MM.1S (cell line): ENCODE results near the gene WASHC2C.
A peak's percentile ranks its signal among the peaks of the same experiment; 100 is the strongest.
"Not testable (repeated sequence)": the region's sequence is repeated elsewhere in the genome, so short reads cannot be mapped to it uniquely, and the experiment has no call there.

Source experiments
- DNase-seq: peaks from one replicate; pipeline ENCODE4 v3.0.0-alpha.2; 2015
- H2AFZ ChIP-seq: fragments of 300-600 bp; sonication (generic); 2 replicates; pipeline ENCODE4 v1.6.0; 2016; ENCODE audit warnings: antibody characterized with exemption, low read length
- H3F3A ChIP-seq: fragments of 300-600 bp; sonication (generic); 2 replicates; pipeline ENCODE4 v1.6.1; 2016; ENCODE audit warnings: mild to moderate bottlenecking, antibody characterized with exemption, low read length, moderate library complexity, mixed read lengths; ENCODE audit not compliant: insufficient read depth
- H3K27ac ChIP-seq: fragments of 300-600 bp; sonication (generic); 2 replicates; pipeline ENCODE4 v1.5.1; 2016; ENCODE audit warnings: mild to moderate bottlenecking, low read length
- H3K27me3 ChIP-seq: fragments of 300-600 bp; sonication (generic); replicated peaks from 2 replicates; pipeline ENCODE4 v1.6.0; 2016; ENCODE audit warnings: low read length; ENCODE audit not compliant: insufficient read depth
- H3K36me3 ChIP-seq: fragments of 300-600 bp; sonication (generic); replicated peaks from 2 replicates; pipeline ENCODE4 v1.6.1; 2016; ENCODE audit warnings: mild to moderate bottlenecking, low read length, mixed read lengths; ENCODE audit not compliant: insufficient read depth
- H3K4me1 ChIP-seq: fragments of 300-600 bp; sonication (generic); 2 replicates; pipeline ENCODE4 v1.6.1; 2016; ENCODE audit warnings: low read length, mixed read lengths
- H3K4me2 ChIP-seq: fragments of 300-600 bp; sonication (generic); 2 replicates; pipeline ENCODE4 v1.6.0; 2016; ENCODE audit warnings: low read depth, low read length
- H3K4me3 ChIP-seq: fragments of 300-600 bp; sonication (generic); 2 replicates; pipeline ENCODE4 v1.5.1; 2016; ENCODE audit warnings: low read length, mixed read lengths
- H3K79me2 ChIP-seq: fragments of 300-600 bp; sonication (generic); 2 replicates; pipeline ENCODE4 v1.6.1; 2016; ENCODE audit warnings: mixed run types, low read length, mixed read lengths
- H3K9ac ChIP-seq: fragments of 300-600 bp; sonication (generic); 2 replicates; pipeline ENCODE4 v1.6.1; 2016; ENCODE audit warnings: low read length, mixed read lengths
- H3K9me2 ChIP-seq: fragments of 300-600 bp; sonication (generic); replicated peaks from 2 replicates; pipeline ENCODE4 v1.6.1; 2016; ENCODE audit warnings: mild to moderate bottlenecking, low read length, mixed read lengths; ENCODE audit not compliant: insufficient read depth
- H3K9me3 ChIP-seq: fragments of 300-600 bp; sonication (generic); replicated peaks from 2 replicates; pipeline ENCODE4 v1.6.1; 2016; ENCODE audit warnings: mild to moderate bottlenecking, low read length, mixed read lengths; ENCODE audit not compliant: insufficient read depth
- H4K20me1 ChIP-seq: fragments of 300-600 bp; sonication (generic); 2 replicates; pipeline ENCODE4 v1.6.1; 2016; ENCODE audit warnings: mild to moderate bottlenecking, low read length, moderate library complexity, mixed read lengths; ENCODE audit not compliant: insufficient read depth

The WASHC2C gene

GRCh38 chr10:45727421-45727965 lies 427 bp downstream of the WASHC2C start:
- not testable (repeated sequence) for H3K9me3 ChIP-seq

GRCh38 chr10:45734449-45734848 lies 7.4 kb downstream of the WASHC2C start:
- not testable (repeated sequence) for H3K4me1 ChIP-seq, H3K4me2 ChIP-seq, H3K9me3 ChIP-seq, H3K27me3 ChIP-seq, H3K79me2 ChIP-seq, H3K9ac ChIP-seq, DNase-seq, H3K36me3 ChIP-seq, H3K27ac ChIP-seq, H2AFZ ChIP-seq, H3F3A ChIP-seq, H3K9me2 ChIP-seq, H3K4me3 ChIP-seq, H4K20me1 ChIP-seq

More at GRCh38 chr10:45727421-45727965, 427 bp downstream of the WASHC2C start:
- H3K9me2 ChIP-seq, H3K36me3 ChIP-seq, H3K27me3 ChIP-seq, H3K79me2 ChIP-seq, H3F3A ChIP-seq, DNase-seq, H3K4me1 ChIP-seq, H3K27ac ChIP-seq, H4K20me1 ChIP-seq: not testable (repeated sequence)
- Histone ChIP-seq H3K4me3 (peak overlapping the region; percentile 77), H2AFZ (peak overlapping the region; percentile 88), H3K4me2 (peak overlapping the region; percentile 43; the same call in 1 of the 2 replicates), H3K9ac (peak overlapping the region; percentile 72)

GRCh38 chr10:45734867-45735266 lies 7.8 kb downstream of the WASHC2C start:
- not testable (repeated sequence) for H4K20me1 ChIP-seq, H3F3A ChIP-seq, H3K36me3 ChIP-seq, H3K4me2 ChIP-seq, H3K27me3 ChIP-seq, H3K9me2 ChIP-seq, H3K4me1 ChIP-seq, H3K27ac ChIP-seq, H3K4me3 ChIP-seq, DNase-seq, H3K9me3 ChIP-seq, H3K9ac ChIP-seq, H3K79me2 ChIP-seq, H2AFZ ChIP-seq

GRCh38 chr10:45741559-45741958 lies 14.5 kb downstream of the WASHC2C start:
- H3K9me3 ChIP-seq, H3K79me2 ChIP-seq, H3K36me3 ChIP-seq, H2AFZ ChIP-seq, H3K27ac ChIP-seq, H4K20me1 ChIP-seq, H3K27me3 ChIP-seq, DNase-seq, H3K4me1 ChIP-seq, H3K9ac ChIP-seq, H3F3A ChIP-seq, H3K4me2 ChIP-seq, H3K9me2 ChIP-seq, H3K4me3 ChIP-seq: not testable (repeated sequence)

GRCh38 chr10:45742014-45742413 lies 14.9 kb downstream of the WASHC2C start:
- H3K36me3 ChIP-seq, H3K4me2 ChIP-seq, H4K20me1 ChIP-seq, H3K9me2 ChIP-seq, H3K27ac ChIP-seq, H3K4me1 ChIP-seq, H2AFZ ChIP-seq, H3K9me3 ChIP-seq, H3F3A ChIP-seq, H3K79me2 ChIP-seq, DNase-seq, H3K27me3 ChIP-seq, H3K9ac ChIP-seq, H3K4me3 ChIP-seq: not testable (repeated sequence)

GRCh38 chr10:45751141-45751540 lies 24.1 kb downstream of the WASHC2C start:
- H3K9me2 ChIP-seq, H3K9ac ChIP-seq, H3K4me3 ChIP-seq, H3K9me3 ChIP-seq, H3K27me3 ChIP-seq, DNase-seq, H3K79me2 ChIP-seq, H3K4me2 ChIP-seq, H4K20me1 ChIP-seq, H2AFZ ChIP-seq, H3K27ac ChIP-seq, H3K36me3 ChIP-seq, H3K4me1 ChIP-seq, H3F3A ChIP-seq: not testable (repeated sequence)

- H3K27ac ChIP-seq, H4K20me1 ChIP-seq, H3K27me3 ChIP-seq, H3K4me2 ChIP-seq, H3K36me3 ChIP-seq, H3K4me3 ChIP-seq, H3K9me3 ChIP-seq, H2AFZ ChIP-seq, DNase-seq, H3K79me2 ChIP-seq, H3F3A ChIP-seq, H3K9me2 ChIP-seq, H3K9ac ChIP-seq, H3K4me1 ChIP-seq: not testable (repeated sequence)
Measured at GRCh38 chr10:45752210-45752609, 25.1 kb downstream of the WASHC2C start.

- not testable (repeated sequence) for H2AFZ ChIP-seq, H3F3A ChIP-seq
Measured at GRCh38 chr10:45753979-45754495, 27.0 kb downstream of the WASHC2C start.

More at GRCh38 chr10:45753979-45754495, 27.0 kb downstream of the WASHC2C start:
- not testable (repeated sequence) for H3K9me2 ChIP-seq, H3K4me1 ChIP-seq, H3K9me3 ChIP-seq, H3K27me3 ChIP-seq, H3K4me2 ChIP-seq, H3K27ac ChIP-seq, H3K4me3 ChIP-seq, H3K36me3 ChIP-seq, DNase-seq, H3K79me2 ChIP-seq, H4K20me1 ChIP-seq, H3K9ac ChIP-seq
